SU-DHL-6 (cell line): ENCODE data around the gene GCKR.

ENCODE experiments used
- H2AFZ ChIP-seq: fragments of 200-600 bp; sonication (generic); 2 replicates; pipeline ENCODE4 v1.6.1; 2014; ENCODE audit warnings: low read depth, mild to moderate bottlenecking, moderate library complexity, mixed read lengths, antibody characterized with exemption, low read length; ENCODE audit not compliant: severe bottlenecking
- H3F3A ChIP-seq: fragments of 200-600 bp; shearing (Covaris generic); 2 replicates; pipeline ENCODE4 v1.6.0; 2016; ENCODE audit warnings: antibody characterized with exemption, mild to moderate bottlenecking; ENCODE audit not compliant: insufficient read depth
- H3K27ac ChIP-seq: fragments of 200-600 bp; sonication (generic); 2 replicates; pipeline ENCODE4 v1.5.1; 2016; ENCODE audit warnings: low read depth, mild to moderate bottlenecking, low read length, moderate library complexity, mixed read lengths
- H3K27me3 ChIP-seq: fragments of 200-600 bp; sonication (generic), shearing (Covaris generic); 2 replicates; pipeline ENCODE4 v1.6.0; 2014; ENCODE audit warnings: mild to moderate bottlenecking, low read length
- H3K36me3 ChIP-seq: fragments of 200-600 bp; sonication (generic); 2 replicates; pipeline ENCODE4 v1.6.1; 2014; ENCODE audit warnings: mild to moderate bottlenecking, low read length, mixed read lengths
- H3K4me2 ChIP-seq: fragments of 300-600, 200-600 bp; shearing (Covaris generic), sonication (generic); 2 replicates; pipeline ENCODE4 v1.6.0; 2014; ENCODE audit warnings: low read length, low read depth, mild to moderate bottlenecking; ENCODE audit not compliant: poor library complexity, severe bottlenecking
- H3K4me3 ChIP-seq: fragments of 200-600 bp; sonication (generic); 2 replicates; pipeline ENCODE4 v1.5.1; 2014; ENCODE audit warnings: antibody characterized with exemption, low read length, mild to moderate bottlenecking, mixed read lengths; ENCODE audit not compliant: insufficient read depth, poor library complexity, severe bottlenecking
- H3K79me2 ChIP-seq: fragments of 200-600 bp; sonication (generic); 2 replicates; pipeline ENCODE4 v1.6.1; 2014; ENCODE audit warnings: mild to moderate bottlenecking, low read length, moderate library complexity; ENCODE audit not compliant: insufficient read depth
- H3K9ac ChIP-seq: fragments of 200-600 bp; sonication (generic); 2 replicates; pipeline ENCODE4 v1.7.0; 2014; ENCODE audit warnings: mild to moderate bottlenecking, low read length
- H3K9me2 ChIP-seq: fragments of 200-600 bp; sonication (generic); replicated peaks from 2 replicates; pipeline ENCODE4 v1.6.1; 2014; ENCODE audit warnings: low read length; ENCODE audit not compliant: insufficient read depth
- H3K9me3 ChIP-seq: fragments of 200-600 bp; sonication (generic); 2 replicates; pipeline ENCODE4 v1.6.1; 2014; ENCODE audit warnings: low read length, mixed read lengths; ENCODE audit not compliant: insufficient read depth
- H4K20me1 ChIP-seq: fragments of 200-600 bp; sonication (generic); 2 replicates; pipeline ENCODE4 v1.6.1; 2014; ENCODE audit warnings: low read depth, mild to moderate bottlenecking, antibody characterized with exemption, low read length, moderate library complexity, mixed read lengths
- CTCF ChIP-seq: fragments of 200-600 bp; sonication (generic); IDR thresholded peaks from one replicate; pipeline ENCODE4 v1.5.1; 2017; ENCODE audit warnings: antibody characterized with exemption, mild to moderate bottlenecking, low read length, moderate library complexity; ENCODE audit not compliant: insufficient read depth, poor library complexity, severe bottlenecking
- EZH2phosphoT487 ChIP-seq: fragments of 200-600 bp; sonication (generic), shearing (Covaris generic); conservative IDR thresholded peaks from 2 replicates; pipeline ENCODE4 v1.6.1; 2018; ENCODE audit warnings: mild to moderate bottlenecking, antibody characterized with exemption, low read length, moderate library complexity, mixed read lengths

The GCKR gene

GRCh38 chr2:27544143-27544821, 47.6 kb downstream of the GCKR start:
- Histone ChIP-seq H3K4me2 (no peak overlapping the region), H3K4me3 (no peak overlapping the region), H2AFZ (no peak overlapping the region), H3K9me3 (no peaks in the 10 kb centered on the region), H4K20me1 (no peaks in the 10 kb centered on the region), H3F3A (no peaks in the 10 kb centered on the region), H3K27me3 (no peaks in the 10 kb centered on the region), H3K79me2 (no peaks in the 10 kb centered on the region), H3K36me3 (no peaks in the 10 kb centered on the region), H3K9ac (no peak overlapping the region), H3K9me2 (no peaks in the 10 kb centered on the region), H3K27ac (no peak overlapping the region)
- TF ChIP-seq CTCF: no peak
- no peak for TF ChIP-seq EZH2phosphoT487

GRCh38 chr2:27545348-27546141, 48.9 kb downstream of the GCKR start:
- Histone ChIP-seq H3K27me3 (no peaks in the 10 kb centered on the region), H3K27ac (no peak overlapping the region), H3K79me2 (no peaks in the 10 kb centered on the region), H3K9ac (no peak overlapping the region), H3K4me3 (no peak overlapping the region), H3K4me2 (no peak overlapping the region), H3F3A (no peaks in the 10 kb centered on the region), H3K36me3 (no peaks in the 10 kb centered on the region), H3K9me2 (no peaks in the 10 kb centered on the region), H3K9me3 (no peaks in the 10 kb centered on the region), H4K20me1 (no peaks in the 10 kb centered on the region), H2AFZ (no peak overlapping the region)
- no peak for TF ChIP-seq EZH2phosphoT487
- TF ChIP-seq CTCF: no peak

- Histone ChIP-seq H3K27me3 (no peaks in the 10 kb centered on the region), H3K4me3 (no peak overlapping the region), H3K9me2 (no peaks in the 10 kb centered on the region), H3K27ac (no peak overlapping the region), H3K4me2 (no peak overlapping the region), H4K20me1 (no peaks in the 10 kb centered on the region), H3K36me3 (no peaks in the 10 kb centered on the region), H3K9me3 (no peaks in the 10 kb centered on the region), H3F3A (no peaks in the 10 kb centered on the region), H3K9ac (no peak overlapping the region), H3K79me2 (no peaks in the 10 kb centered on the region), H2AFZ (no peak overlapping the region)
- no peak for TF ChIP-seq EZH2phosphoT487
- no peak for TF ChIP-seq CTCF
Measured at GRCh38 chr2:27549303-27549702, 52.7 kb downstream of the GCKR start.
